Osteocyte (in vitro differentiated cells): ENCODE measurements around the gene CD93. TPM values are rescaled to one million over a fixed set of nuclear protein-coding genes. Genes with fewer than 3 reads are reported as not detected.

ENCODE experiments used
- DNase-seq: peaks from one replicate; pipeline ENCODE4 v3.0.0; 2021; ENCODE audit warnings: mixed read lengths; ENCODE audit not compliant: unreplicated experiment; ENCODE audit errors: extremely low spot score
- H3K27ac Mint-ChIP-seq: one replicate; pipeline ENCODE4 v1.8.0; 2021; ENCODE audit warnings: mild to moderate bottlenecking, mixed read lengths; ENCODE audit not compliant: unreplicated experiment
- H3K27me3 Mint-ChIP-seq: one replicate; pipeline ENCODE4 v1.8.0; 2021; ENCODE audit warnings: mixed read lengths; ENCODE audit not compliant: unreplicated experiment
- H3K36me3 Mint-ChIP-seq: one replicate; pipeline ENCODE4 v1.8.0; 2021; ENCODE audit warnings: mixed read lengths; ENCODE audit not compliant: unreplicated experiment
- H3K4me1 Mint-ChIP-seq: one replicate; pipeline ENCODE4 v1.8.0; 2021; ENCODE audit warnings: mixed read lengths; ENCODE audit not compliant: unreplicated experiment
- H3K4me3 Mint-ChIP-seq: one replicate; pipeline ENCODE4 v1.8.0; 2021; ENCODE audit warnings: mild to moderate bottlenecking, moderate library complexity, mixed read lengths; ENCODE audit not compliant: unreplicated experiment
- H3K9me3 Mint-ChIP-seq: one replicate; pipeline ENCODE4 v1.8.0; 2021; ENCODE audit warnings: mixed read lengths; ENCODE audit not compliant: unreplicated experiment
- CTCF ChIP-seq: fragments of 200-600 bp; sonication (generic); IDR thresholded peaks from 2 replicates; pipeline ENCODE4 v1.5.0; 2021; ENCODE audit warnings: antibody characterized with exemption, mild to moderate bottlenecking, moderate library complexity
- total RNA-seq: library from RNA; stranded (reverse); gene quantifications from 2 replicates; pipeline ENCODE4 v1.2.1, GENCODE V29; 2021

Gene CD93
- total RNA-seq, 1 donor from 2014 or later, result 0.21 TPM

GRCh38 chr20:23094213-23094896 is 8.2 kb upstream of the CD93 start:
- TF ChIP-seq CTCF, result no peak
- DNase-seq, result no peak
- no peaks in the 10 kb centered on the region for H3K36me3 Mint-ChIP-seq
- H3K27me3 Mint-ChIP-seq, result no peaks in the 10 kb centered on the region
- H3K27ac Mint-ChIP-seq, result no peak overlapping the region
- H3K9me3 Mint-ChIP-seq, result no peaks in the 10 kb centered on the region
- no peak overlapping the region for H3K4me3 Mint-ChIP-seq
- H3K4me1 Mint-ChIP-seq, result peaks cover 5% of the 10 kb centered on the region

GRCh38 chr20:23093613-23094012 is 7.5 kb upstream of the CD93 start:
- peaks cover 5% of the 10 kb centered on the region for H3K4me1 Mint-ChIP-seq
- H3K27me3 Mint-ChIP-seq, result no peaks in the 10 kb centered on the region
- TF ChIP-seq CTCF, result no peak
- H3K9me3 Mint-ChIP-seq, result no peaks in the 10 kb centered on the region
- H3K4me3 Mint-ChIP-seq, result no peak overlapping the region
- H3K36me3 Mint-ChIP-seq, result no peaks in the 10 kb centered on the region
- no peak for DNase-seq
- H3K27ac Mint-ChIP-seq, result no peak overlapping the region

DNA sequence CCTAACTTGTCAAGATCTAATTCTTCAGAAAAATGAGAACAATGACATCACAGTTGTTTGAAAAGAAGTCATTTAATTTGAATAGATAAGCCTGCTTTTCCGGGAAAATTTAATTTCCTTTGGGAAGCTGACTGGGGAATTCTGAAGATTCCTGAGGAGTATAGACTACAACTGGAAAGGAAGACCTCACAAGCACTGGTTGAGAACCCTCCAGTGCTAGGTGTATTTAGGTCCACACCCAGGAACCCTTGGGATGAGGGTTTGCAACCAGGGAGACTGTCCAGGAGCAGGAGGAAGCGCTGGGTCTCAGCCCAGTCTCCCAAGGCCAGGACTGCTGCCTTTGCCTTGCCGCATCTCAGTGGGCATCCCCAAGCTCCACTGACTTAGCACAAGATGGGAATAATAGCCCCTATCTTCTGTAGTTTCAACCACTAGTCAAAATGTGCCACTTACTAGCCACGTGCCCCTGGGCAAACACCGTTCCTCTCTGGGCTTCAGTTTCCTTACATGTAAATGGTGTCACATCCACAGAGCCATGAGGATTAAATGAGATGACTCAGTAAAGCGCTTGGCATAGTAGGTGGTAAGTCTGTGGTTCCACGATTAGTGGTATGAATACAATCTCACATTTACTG is 6.9 kb upstream of the CD93 start:
- Mint-ChIP-seq H3K9me3 (no peaks in the 10 kb centered on the region), H3K27ac (no peak overlapping the region), H3K4me1 (peaks cover 5% of the 10 kb centered on the region), H3K4me3 (no peak overlapping the region), H3K36me3 (no peaks in the 10 kb centered on the region), H3K27me3 (no peaks in the 10 kb centered on the region)
- no peak for TF ChIP-seq CTCF
- DNase-seq, result no peak

DNA sequence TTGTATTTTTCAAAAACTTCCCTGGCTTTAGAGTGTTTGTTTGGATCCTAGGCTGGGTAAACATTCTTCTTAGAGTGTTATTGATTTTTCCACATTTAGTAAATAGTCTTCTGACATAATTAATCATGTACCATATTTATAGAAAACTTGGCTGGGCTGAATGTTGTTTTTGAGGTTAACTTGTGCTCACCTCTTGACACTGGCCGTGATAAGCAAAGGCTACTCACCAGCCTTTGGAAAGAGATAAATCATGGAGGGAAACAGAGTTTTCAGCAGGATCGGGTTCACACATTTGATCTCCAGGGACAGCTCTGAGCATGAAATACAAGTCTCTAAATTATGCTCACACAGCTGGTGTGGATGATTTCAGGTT is 6.2 kb upstream of the CD93 start:
- no peak for DNase-seq
- no peak for TF ChIP-seq CTCF
- peaks cover 5% of the 10 kb centered on the region for H3K4me1 Mint-ChIP-seq
- no peak overlapping the region for H3K4me3 Mint-ChIP-seq
- no peaks in the 10 kb centered on the region for H3K27me3 Mint-ChIP-seq
- H3K27ac Mint-ChIP-seq, result no peak overlapping the region
- no peaks in the 10 kb centered on the region for H3K36me3 Mint-ChIP-seq
- no peaks in the 10 kb centered on the region for H3K9me3 Mint-ChIP-seq

- TF ChIP-seq CTCF, result no peak
- Mint-ChIP-seq H3K27me3 (no peaks in the 10 kb centered on the region), H3K4me1 (peaks cover 6% of the 10 kb centered on the region), H3K4me3 (no peak overlapping the region), H3K36me3 (no peaks in the 10 kb centered on the region), H3K27ac (no peak overlapping the region), H3K9me3 (no peaks in the 10 kb centered on the region)
- no peak for DNase-seq
Measured at GRCh38 chr20:23091721-23092383, 5.7 kb upstream of the CD93 start.
